ENCODE data around the gene ASPM.

DNA sequence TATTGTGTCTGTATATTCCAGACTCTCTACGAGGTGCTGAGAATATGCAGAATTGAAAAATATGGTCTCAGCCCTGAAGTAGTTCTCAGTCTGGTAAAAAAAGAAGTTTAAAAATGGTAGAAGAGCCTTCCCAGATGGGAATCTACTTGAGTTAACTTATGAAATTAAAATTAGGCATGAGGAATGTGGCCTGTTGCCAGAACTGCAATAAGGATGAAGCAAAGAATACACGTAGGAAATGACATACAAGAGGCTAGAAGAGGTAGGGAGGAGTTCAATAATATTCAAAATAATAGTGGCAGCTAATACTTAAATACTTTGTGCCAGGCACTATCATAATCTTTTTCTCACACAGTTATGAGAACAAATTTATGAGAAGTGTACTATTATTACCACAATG, 6.3 kb downstream of the ASPM start:
- no peak for TF ChIP-seq EZH2 (IDR thresholded peaks at IDR 0.05; ENCODE audit: insufficient read depth, low read length)
- no peak for TF ChIP-seq CTCF (IDR thresholded peaks at IDR 0.05; ENCODE audit: insufficient read depth, low read depth, low read length)
